Measurements from ENCODE around the gene NPY.

The NPY gene

GRCh38 chr7:24336461-24336860, 52.5 kb downstream of the NPY start:
- no peak for TF ChIP-seq CTCF (IDR thresholded peaks at IDR 0.05)

- TF ChIP-seq CTCF (IDR thresholded peaks at IDR 0.05), result no peak
Observed at GRCh38 chr7:24337180-24337579, 53.2 kb downstream of the NPY start.

- TF ChIP-seq CTCF (IDR thresholded peaks at IDR 0.05), result no peak
Observed at GRCh38 chr7:24339575-24339974, 55.6 kb downstream of the NPY start.

- no peak for TF ChIP-seq CTCF (IDR thresholded peaks at IDR 0.05)
Observed at GRCh38 chr7:24340727-24341126, 56.7 kb downstream of the NPY start.

Data from LNCAP (cell line).